ENCODE results near the gene TRPC6.

Gene TRPC6

GRCh38 chr11:101583251-101584128 is at the start of gene TRPC6:
Gene TRPC6, minus strand, starts transcription at chr11:101584007. Its CDS starts 504 bp downstream, at chr11:101583503.
- CTCF ChIA-PET = no interaction called here
- H3K27ac Mint-ChIP-seq = no peak within 1 kb of the TSS
- H3K27me3 Mint-ChIP-seq = peaks cover 22% of the 10 kb centered on the region

GRCh38 chr11:101620026-101620425 is 36.2 kb upstream of the TRPC6 start:
- no peak for DNase-seq
- H3K4me1 Mint-ChIP-seq = no peaks in the 10 kb centered on the region
- no peaks in the 10 kb centered on the region for H3K27me3 Mint-ChIP-seq
- no peaks in the 10 kb centered on the region for H3K36me3 Mint-ChIP-seq
- no peak overlapping the region for H3K4me3 Mint-ChIP-seq
- no peak overlapping the region for H3K27ac Mint-ChIP-seq
- CTCF ChIA-PET = interaction anchor here (0.6 kb wide), 1 partner anchor 501 kb away, joined by 3 read pairs; no protein-coding TSS in a partner anchor
- H3K9me3 Mint-ChIP-seq = no peaks in the 10 kb centered on the region

More at GRCh38 chr11:101583251-101584128, at the start of gene TRPC6:
- no peaks in the 10 kb centered on the region for H3K36me3 Mint-ChIP-seq
- no peaks in the 10 kb centered on the region for H3K4me1 Mint-ChIP-seq
- H3K4me3 Mint-ChIP-seq = no peak within 1 kb of the TSS
- peaks cover 7% of the 10 kb centered on the region for H3K9me3 Mint-ChIP-seq
- no peak for DNase-seq

GRCh38 chr11:101618709-101619108 is 34.9 kb upstream of the TRPC6 start:
- Mint-ChIP-seq H3K4me3 (no peak overlapping the region), H3K27me3 (no peaks in the 10 kb centered on the region), H3K27ac (no peak overlapping the region), H3K4me1 (no peaks in the 10 kb centered on the region), H3K9me3 (no peaks in the 10 kb centered on the region), H3K36me3 (no peaks in the 10 kb centered on the region)
- no peak for DNase-seq
- CTCF ChIA-PET = no interaction called here

DNA sequence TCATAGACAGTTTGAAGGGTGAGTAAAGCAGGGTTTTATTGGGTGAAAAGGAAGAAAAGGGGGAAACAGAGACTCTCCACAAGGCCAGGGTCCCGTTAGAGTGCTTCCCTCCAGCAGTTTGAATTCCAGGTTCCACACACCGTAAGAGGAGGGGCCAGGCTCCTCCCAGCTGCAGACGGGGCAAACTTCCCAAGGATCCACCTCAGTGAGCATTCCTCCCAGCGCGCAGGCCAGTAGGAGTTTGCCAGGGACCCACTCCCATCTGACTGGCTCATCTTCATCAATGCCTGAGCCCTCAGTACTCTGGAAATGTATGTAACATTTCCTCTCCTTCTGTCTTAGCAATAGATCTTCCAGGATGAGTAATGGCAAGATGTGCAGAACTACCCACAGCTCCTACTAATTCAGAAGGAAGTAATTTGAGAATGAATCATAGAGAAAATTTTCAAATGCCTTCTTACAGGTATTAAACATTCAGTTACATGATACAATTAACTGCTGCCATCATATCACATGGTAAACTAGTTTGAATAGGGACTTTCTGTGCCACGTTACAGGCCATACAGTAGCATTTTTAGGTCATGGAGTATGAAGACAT is 34.0 kb upstream of the TRPC6 start:
- Mint-ChIP-seq H3K4me1 (no peaks in the 10 kb centered on the region), H3K27ac (no peak overlapping the region), H3K27me3 (no peaks in the 10 kb centered on the region), H3K9me3 (no peaks in the 10 kb centered on the region), H3K4me3 (no peak overlapping the region), H3K36me3 (no peaks in the 10 kb centered on the region)
- no peak for DNase-seq
- CTCF ChIA-PET = no interaction called here

DNA sequence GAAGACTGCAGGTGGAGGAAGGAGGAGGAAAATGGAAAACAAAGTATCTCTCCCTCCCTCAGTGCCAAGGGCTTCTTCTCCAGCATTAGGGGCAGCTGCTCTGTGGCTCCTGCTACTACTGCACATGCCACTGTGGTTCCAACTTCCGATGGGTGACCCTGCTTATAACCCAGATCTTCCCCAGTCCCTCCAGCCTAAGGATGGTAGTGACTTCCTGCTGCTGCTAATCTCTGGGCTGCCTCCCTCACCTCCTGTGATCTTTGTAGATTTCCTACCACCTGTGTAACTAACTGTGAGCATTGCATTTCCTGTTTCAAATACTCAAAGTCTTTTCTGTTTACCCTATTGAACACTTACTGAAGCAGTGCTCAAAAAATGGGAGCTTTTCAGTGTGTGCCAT is 28.7 kb upstream of the TRPC6 start:
- no peaks in the 10 kb centered on the region for H3K9me3 Mint-ChIP-seq
- no peak overlapping the region for H3K4me3 Mint-ChIP-seq
- no peaks in the 10 kb centered on the region for H3K4me1 Mint-ChIP-seq
- no peaks in the 10 kb centered on the region for H3K27me3 Mint-ChIP-seq
- CTCF ChIA-PET = no interaction called here
- H3K36me3 Mint-ChIP-seq = no peaks in the 10 kb centered on the region
- DNase-seq = no peak
- no peak overlapping the region for H3K27ac Mint-ChIP-seq

- Mint-ChIP-seq H3K36me3 (no peaks in the 10 kb centered on the region), H3K27me3 (no peaks in the 10 kb centered on the region), H3K9me3 (no peaks in the 10 kb centered on the region), H3K27ac (no peak overlapping the region), H3K4me1 (no peaks in the 10 kb centered on the region), H3K4me3 (no peak overlapping the region)
- no peak for DNase-seq
- CTCF ChIA-PET = no interaction called here
These were observed 17.1 kb upstream of the TRPC6 start for GRCh38 chr11:101600924-101601323.

GRCh38 chr11:101586965-101587364 is 3.2 kb upstream of the TRPC6 start:
- Mint-ChIP-seq H3K36me3 (no peaks in the 10 kb centered on the region), H3K4me1 (no peaks in the 10 kb centered on the region), H3K27me3 (peaks cover 22% of the 10 kb centered on the region), H3K9me3 (no peaks in the 10 kb centered on the region), H3K27ac (no peak overlapping the region), H3K4me3 (no peak overlapping the region)
- CTCF ChIA-PET = no interaction called here
- DNase-seq = no peak

DNA sequence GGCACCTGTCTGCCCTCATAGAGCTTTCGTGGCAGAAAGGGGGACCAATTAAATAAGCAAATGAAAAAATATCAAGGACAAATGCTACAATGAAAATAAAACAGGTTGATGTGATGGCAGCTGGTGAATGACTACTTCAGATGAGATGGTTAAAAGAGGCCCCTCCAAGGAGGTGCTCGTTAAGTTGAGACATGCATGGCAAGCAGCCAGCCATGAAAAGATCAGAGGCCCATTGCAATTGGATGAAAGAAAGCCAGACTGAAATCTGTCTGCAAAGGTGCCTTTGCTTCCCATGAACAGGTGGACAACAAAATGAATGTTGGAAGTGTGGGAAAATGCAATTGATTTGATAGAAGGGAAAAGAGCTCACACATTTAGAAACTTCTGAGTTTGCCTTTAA is 848 bp upstream of the TRPC6 start:
- peaks cover 22% of the 10 kb centered on the region for H3K27me3 Mint-ChIP-seq

GRCh38 chr11:101584129-101584515 is 315 bp upstream of the TRPC6 start:
- no peaks in the 10 kb centered on the region for H3K36me3 Mint-ChIP-seq
- no peak for DNase-seq
- no peak overlapping the region for H3K4me3 Mint-ChIP-seq
- H3K9me3 Mint-ChIP-seq = peaks cover 7% of the 10 kb centered on the region
- H3K27me3 Mint-ChIP-seq = peaks cover 22% of the 10 kb centered on the region
- no peak overlapping the region for H3K27ac Mint-ChIP-seq
- H3K4me1 Mint-ChIP-seq = no peaks in the 10 kb centered on the region
- CTCF ChIA-PET = no interaction called here

More for the DNA sequence above, 848 bp upstream of the TRPC6 start:
- CTCF ChIA-PET = no interaction called here
- no peak for DNase-seq
- Mint-ChIP-seq H3K36me3 (no peaks in the 10 kb centered on the region), H3K27ac (no peak overlapping the region), H3K4me1 (no peaks in the 10 kb centered on the region), H3K4me3 (no peak overlapping the region), H3K9me3 (peaks cover 3% of the 10 kb centered on the region)

DNA sequence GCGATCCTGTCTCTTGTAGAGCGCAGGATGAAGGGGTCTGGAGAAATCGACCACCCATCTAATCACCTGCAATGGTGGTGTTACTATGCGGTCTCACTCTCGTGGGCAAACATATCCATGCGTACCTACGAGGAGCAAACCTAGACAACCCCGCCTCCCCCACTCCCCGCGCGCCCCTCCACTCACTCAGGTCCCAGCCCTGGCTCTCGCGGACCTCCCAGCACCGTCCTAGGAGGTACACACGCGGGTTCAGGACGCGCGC is 887 bp downstream of the TRPC6 start:
- H3K4me1 Mint-ChIP-seq = no peaks in the 10 kb centered on the region
- H3K4me3 Mint-ChIP-seq = no peak overlapping the region
- peaks cover 22% of the 10 kb centered on the region for H3K27me3 Mint-ChIP-seq
- no peaks in the 10 kb centered on the region for H3K36me3 Mint-ChIP-seq
- no peak overlapping the region for H3K27ac Mint-ChIP-seq
- peaks cover 7% of the 10 kb centered on the region for H3K9me3 Mint-ChIP-seq
- no peak for DNase-seq
- CTCF ChIA-PET = no interaction called here

GRCh38 chr11:101582236-101582988 is 1.4 kb downstream of the TRPC6 start:
- CTCF ChIA-PET = no interaction called here
- no peaks in the 10 kb centered on the region for H3K4me1 Mint-ChIP-seq
- peaks cover 7% of the 10 kb centered on the region for H3K9me3 Mint-ChIP-seq
- no peak overlapping the region for H3K27ac Mint-ChIP-seq
- H3K27me3 Mint-ChIP-seq = peaks cover 22% of the 10 kb centered on the region
- no peak overlapping the region for H3K4me3 Mint-ChIP-seq
- no peak for DNase-seq
- H3K36me3 Mint-ChIP-seq = no peaks in the 10 kb centered on the region

- Mint-ChIP-seq H3K27me3 (peaks cover 6% of the 10 kb centered on the region), H3K36me3 (no peaks in the 10 kb centered on the region), H3K27ac (no peak overlapping the region), H3K4me1 (no peaks in the 10 kb centered on the region), H3K4me3 (no peak overlapping the region), H3K9me3 (peaks cover 7% of the 10 kb centered on the region)
- CTCF ChIA-PET = no interaction called here
- DNase-seq = no peak
These were observed 6.3 kb downstream of the TRPC6 start for GRCh38 chr11:101577461-101577860.

DNA sequence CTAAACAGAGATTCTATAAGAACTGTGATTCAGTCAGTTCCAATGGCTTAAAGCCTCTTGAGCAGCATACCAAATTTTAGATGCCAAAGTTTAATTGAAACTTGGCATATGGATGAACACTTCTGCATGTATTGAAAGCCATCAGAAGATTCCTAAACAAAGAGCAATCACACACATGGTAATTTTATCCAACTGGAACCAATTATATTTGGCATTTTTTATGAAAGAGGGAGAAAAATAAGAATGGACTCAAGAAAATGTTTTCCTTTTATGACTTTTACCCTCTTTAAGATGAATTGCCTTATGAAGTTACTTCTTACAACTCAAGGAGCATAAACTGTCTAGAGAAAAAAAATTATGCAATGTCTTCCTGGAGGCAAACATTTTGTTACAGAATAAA is 7.4 kb downstream of the TRPC6 start:
- no peak for DNase-seq
- CTCF ChIA-PET = no interaction called here
- no peaks in the 10 kb centered on the region for H3K4me1 Mint-ChIP-seq
- H3K27ac Mint-ChIP-seq = no peak overlapping the region
- H3K36me3 Mint-ChIP-seq = no peaks in the 10 kb centered on the region
- no peak overlapping the region for H3K4me3 Mint-ChIP-seq
- H3K9me3 Mint-ChIP-seq = peaks cover 9% of the 10 kb centered on the region
- H3K27me3 Mint-ChIP-seq = no peaks in the 10 kb centered on the region

- Mint-ChIP-seq H3K27ac (no peak overlapping the region), H3K27me3 (no peaks in the 10 kb centered on the region), H3K9me3 (peaks cover 11% of the 10 kb centered on the region), H3K4me1 (no peaks in the 10 kb centered on the region), H3K36me3 (no peaks in the 10 kb centered on the region), H3K4me3 (no peak overlapping the region)
- CTCF ChIA-PET = no interaction called here
- DNase-seq = no peak
These were observed 8.9 kb downstream of the TRPC6 start for GRCh38 chr11:101574886-101575285.

DNA sequence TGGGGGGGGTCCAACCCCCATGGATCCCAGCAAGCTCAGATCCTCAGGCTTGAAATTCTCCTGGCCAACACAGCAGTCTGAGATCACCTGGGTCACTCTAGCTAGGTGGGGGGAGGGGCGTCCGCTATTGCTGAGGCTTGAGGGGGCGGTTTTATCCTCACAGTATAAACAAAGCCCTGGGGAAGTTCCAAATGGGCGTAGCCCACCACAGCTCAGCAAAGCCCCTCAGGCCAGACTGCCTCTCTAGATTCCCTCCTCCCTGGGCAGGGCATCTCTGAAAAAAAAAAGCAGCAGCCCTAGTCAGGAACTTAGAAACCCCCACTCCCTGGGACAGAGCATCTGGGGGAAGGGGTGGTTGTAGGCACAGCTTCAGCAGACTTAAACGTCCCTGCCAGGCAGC is 16.7 kb downstream of the TRPC6 start:
- peaks cover 12% of the 10 kb centered on the region for H3K9me3 Mint-ChIP-seq
- no peaks in the 10 kb centered on the region for H3K36me3 Mint-ChIP-seq
- no peak for DNase-seq
- no peaks in the 10 kb centered on the region for H3K4me1 Mint-ChIP-seq
- H3K27ac Mint-ChIP-seq = no peak overlapping the region
- CTCF ChIA-PET = no interaction called here
- no peaks in the 10 kb centered on the region for H3K27me3 Mint-ChIP-seq
- no peak overlapping the region for H3K4me3 Mint-ChIP-seq
